Activated gamma-delta T cell treated with anti-CD3 and anti-CD28 coated beads, Interleukin-2, amount 50 U/mL, for 16 hours (primary cell): ENCODE measurements around the gene ACBD5.
"Not testable (repeated sequence)": the region's sequence is repeated elsewhere in the genome, so short reads cannot be mapped to it uniquely, and the experiment has no call there.

Source experiments
- DNase-seq: peaks from one replicate; pipeline ENCODE4 v3.0.0-alpha.2; 2020; ENCODE audit warnings: low read depth

Gene ACBD5, protein sequence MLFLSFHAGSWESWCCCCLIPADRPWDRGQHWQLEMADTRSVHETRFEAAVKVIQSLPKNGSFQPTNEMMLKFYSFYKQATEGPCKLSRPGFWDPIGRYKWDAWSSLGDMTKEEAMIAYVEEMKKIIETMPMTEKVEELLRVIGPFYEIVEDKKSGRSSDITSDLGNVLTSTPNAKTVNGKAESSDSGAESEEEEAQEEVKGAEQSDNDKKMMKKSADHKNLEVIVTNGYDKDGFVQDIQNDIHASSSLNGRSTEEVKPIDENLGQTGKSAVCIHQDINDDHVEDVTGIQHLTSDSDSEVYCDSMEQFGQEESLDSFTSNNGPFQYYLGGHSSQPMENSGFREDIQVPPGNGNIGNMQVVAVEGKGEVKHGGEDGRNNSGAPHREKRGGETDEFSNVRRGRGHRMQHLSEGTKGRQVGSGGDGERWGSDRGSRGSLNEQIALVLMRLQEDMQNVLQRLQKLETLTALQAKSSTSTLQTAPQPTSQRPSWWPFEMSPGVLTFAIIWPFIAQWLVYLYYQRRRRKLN

GRCh38 chr10:27240212-27241009 is at the start of gene ACBD5:
Gene ACBD5, minus strand, starts transcription at chr10:27240797. Its CDS starts 109 bp downstream, at chr10:27240688.
- peak; percentile 50 for DNase-seq

GRCh38 chr10:27285093-27285492 is 44.5 kb upstream of the ACBD5 start:
- DNase-seq, result peak; percentile 4

GRCh38 chr10:27276581-27276980 is 36.0 kb upstream of the ACBD5 start:
- DNase-seq, result no peak

DNA sequence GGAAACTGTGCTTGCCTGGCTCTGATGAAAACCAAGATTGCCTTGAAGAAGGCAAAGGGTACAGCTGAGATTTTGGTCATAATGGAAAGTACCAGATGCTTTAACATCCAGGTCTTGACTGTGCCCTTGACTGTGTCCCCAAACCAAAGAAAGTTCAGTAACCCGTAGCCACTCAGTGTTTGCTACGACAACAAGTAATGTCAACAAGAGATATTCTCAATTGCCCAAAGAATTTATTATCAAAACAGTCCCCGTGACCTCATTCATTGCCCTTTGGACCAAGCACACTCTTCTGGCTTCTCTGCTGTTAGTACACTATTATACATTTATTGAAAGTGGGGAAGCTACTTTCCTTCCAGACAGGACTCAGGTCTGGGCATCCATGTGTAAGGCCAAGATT is 25.4 kb upstream of the ACBD5 start:
- DNase-seq, result not testable (repeated sequence)

DNA sequence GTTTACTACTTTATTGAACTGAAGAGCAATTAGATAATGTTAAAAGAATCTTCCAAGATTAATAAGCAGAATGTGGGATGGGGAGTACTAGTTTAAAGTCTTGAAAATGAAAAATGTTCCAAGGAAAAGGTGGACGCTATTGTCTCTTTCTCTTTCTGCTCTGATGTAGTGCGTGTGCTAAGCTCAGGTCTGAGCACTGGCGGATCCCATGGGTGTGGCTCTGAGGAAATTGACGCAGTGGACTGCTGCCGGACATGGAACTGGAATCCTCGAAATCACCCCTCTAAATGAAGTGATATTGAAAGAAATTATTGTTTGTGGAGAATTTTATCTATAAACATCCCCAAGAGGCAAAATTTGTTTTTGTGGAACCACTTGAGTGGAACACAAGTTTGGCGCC is 22.2 kb upstream of the ACBD5 start:
- not testable (repeated sequence) for DNase-seq

DNA sequence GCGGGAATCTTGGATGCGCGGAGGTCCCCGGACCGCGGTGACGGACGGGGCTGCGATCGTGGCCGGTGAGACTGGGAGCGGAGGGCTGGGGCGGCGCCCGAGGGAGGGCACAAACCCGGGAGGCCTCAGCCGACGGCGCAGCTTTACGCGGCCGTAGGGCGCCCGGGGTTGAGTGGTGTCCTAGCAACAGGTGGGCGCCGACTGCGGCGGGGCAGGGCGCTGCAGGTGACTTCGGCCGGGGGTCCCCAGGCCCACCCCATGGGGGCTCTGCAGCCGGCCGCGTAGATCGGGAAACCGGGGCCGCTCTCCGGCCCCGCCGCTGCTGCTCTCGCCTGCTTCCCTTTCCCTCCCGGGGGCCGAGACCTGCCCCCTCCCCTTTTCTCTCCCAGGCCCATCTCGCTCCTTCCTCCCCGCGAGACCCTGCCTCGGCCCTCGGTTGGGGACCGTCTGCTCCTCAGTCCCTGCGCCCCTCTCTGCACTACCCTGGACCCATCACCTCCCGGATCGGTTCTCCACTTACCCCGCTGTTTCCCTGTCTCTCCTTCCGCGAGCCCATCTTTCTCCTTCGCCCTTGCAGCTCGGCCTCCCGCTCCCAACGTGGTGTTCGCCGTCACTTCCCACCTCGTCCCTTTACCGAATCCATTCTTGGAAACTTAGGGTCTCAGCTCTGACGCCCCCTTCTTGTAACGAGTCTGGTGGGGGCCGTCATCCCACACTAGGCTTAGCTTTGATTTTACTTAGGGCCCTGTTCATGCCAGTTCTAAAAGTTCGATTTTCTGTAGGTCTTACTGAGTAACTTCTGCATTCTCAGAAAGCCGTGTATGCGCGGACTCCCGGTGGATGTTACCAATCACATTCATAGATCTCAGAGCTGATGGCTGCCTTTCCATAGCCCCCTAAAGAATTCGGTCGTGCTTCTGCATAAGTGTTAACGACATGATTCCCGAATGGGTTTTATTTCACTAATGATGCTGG is 18.5 kb upstream of the ACBD5 start:
- no peak for DNase-seq

GRCh38 chr10:27258492-27258837 is 17.9 kb upstream of the ACBD5 start:
- DNase-seq, result no peak

DNA sequence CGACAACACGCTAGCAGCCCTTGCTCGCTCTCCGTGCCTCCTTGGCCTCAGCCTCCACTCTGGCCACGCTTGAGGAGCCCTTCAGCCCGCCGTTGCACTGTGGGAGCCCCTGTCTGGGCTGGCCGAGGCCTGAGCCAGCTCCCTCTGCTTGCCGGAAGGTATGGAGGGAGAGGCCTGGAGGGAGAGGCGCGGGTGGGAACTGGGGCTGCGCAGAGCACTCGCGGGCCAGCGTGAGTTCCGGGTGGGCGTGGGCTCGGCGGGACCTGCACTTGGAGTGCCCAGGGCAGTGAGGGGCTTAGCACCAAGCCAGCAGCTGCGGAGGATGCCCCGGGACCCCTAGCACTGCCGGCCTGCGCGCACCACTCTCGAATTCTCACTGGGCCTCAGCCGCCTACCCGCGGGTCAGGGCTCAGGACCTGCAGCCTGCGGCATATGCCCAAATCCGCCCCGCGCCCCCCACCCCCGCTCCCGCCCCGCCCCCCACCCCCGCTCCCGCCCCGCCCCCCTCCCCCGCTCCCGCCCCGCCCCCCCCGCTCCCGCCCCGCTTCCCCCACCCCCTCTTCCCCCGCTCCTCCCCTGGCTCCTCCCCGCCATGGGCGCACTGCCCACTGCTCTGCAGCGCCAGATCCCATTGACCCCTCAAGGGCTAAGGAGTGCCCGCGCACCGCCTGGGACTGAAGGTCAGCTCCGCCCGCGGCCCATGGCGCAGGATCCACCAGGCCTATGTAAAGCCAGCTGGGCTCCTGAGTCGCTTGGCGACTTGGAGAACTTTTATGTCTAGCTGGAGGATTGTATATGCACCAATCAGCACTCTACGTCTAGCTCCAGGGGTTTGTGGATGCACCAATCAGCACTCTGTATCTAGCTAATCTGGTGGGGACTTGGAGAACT is 15.9 kb upstream of the ACBD5 start:
- no peak for DNase-seq

DNA sequence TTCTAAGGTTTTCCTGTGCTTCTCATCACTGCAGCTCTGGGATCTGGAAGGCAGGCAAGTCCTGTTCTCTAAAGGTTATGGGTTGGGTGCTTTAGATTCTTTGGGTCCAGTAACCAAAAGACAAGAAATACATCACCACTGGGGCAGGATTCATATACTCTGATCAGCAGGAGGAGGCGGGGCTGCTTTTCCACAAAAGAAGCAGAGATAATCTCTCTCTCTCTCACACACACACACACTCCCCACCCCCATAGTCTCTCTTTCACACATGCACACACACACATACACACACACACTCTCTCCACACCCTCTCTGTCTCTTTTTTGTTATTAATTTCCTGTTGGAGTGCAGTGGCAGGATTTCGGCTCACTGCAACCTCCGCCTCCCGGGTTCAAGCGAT is 13.0 kb upstream of the ACBD5 start:
- DNase-seq, result no peak

- peak; percentile 81 for DNase-seq
Observed at GRCh38 chr10:27252267-27253000, 11.8 kb upstream of the ACBD5 start.

DNA sequence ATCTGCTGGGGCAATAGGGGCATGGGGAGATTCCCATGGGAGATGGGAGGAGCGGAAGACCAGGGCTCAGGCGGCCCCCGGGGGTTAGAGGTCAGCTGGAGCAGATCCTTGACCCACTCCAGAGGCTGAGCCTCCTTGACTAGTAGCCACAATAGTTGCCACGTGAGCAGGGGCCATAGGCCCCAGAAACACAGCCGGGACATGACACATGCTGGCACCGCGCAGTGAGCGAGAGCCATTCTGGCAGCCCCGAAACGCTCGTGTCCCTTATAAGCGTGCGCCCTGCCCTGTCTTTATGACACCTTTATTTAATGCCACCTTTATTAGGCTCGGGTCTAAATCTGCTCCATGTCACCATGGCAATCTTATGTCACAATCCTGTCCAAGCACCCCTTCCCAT is 11.0 kb upstream of the ACBD5 start:
- DNase-seq, result no peak

DNA sequence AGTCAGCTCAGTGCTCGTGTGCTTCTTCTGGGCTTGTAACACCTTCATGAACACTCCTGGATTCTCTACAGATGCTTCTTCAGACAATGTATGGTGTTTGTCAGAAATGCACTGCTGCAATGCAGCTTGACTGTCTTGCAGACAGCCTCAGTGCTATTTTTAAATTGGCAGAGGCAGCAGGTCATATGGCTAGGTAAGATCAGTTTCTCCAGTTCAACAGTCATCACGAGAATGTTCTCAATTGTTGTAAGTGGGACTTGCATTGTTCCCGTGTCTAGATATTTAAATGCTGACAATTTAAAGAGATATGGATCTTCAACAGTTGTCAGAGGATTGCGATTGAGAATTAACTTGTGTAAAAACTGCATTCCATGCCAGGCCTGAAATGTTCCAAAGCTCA is 7.6 kb upstream of the ACBD5 start:
- DNase-seq, result no peak

DNA sequence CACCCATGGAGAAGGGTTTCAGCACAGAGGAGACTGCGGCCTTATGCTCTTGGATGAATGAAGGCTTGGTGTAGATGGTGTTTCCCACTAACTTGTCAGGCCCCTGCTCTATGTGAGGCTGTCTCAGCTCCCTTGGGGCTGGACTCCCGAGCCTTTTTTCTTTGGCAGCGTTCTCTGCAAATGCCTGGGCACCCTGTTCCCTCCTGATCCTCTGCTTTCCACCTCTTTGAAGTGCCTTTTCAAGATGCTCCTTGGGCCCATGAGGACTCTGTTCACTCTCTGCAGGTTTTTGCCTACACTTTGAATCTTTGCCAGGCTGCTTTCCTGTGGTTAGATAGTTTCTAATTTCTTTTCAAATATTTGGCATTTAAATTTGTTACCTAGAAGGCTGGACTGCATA is 6.8 kb upstream of the ACBD5 start:
- no peak for DNase-seq

DNA sequence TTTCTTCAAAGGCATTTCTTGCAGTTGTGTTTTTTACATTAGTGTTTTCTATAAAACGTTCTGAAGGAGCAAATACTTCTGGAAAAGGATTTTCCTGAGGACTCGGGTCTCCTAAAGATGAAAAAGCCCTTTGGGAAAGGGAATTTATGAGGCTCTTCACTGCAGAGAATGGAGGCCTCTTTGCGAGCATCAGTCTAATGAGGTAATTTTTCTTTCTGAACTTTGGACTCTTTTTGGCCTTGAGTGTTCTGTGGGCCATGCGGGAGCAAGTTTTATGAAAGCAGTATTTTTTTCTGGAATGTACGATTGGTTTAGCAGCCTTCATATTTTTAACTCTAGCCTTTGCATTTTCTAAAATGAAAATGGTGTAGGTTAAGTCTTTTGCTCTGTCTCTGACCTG is 6.4 kb upstream of the ACBD5 start:
- no peak for DNase-seq

DNA sequence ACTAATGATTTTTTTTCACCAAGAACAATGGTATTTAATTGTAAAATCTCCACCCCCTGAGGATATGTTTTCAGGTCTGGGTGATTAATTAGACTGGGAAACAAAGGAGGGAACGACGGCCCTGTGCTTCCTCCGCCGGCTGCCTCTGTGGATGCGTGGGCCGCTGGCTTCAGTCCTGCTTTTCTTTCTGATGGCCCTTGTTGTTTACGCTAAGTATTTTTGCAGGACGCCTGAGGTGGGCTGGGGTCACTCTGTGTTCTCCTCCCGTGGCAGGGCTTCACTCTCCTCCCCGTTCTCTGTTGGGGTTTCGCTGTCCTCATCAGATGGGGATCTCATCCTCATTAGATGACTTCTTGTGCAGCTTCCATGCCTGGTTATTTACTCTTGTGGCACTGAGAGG is 5.2 kb upstream of the ACBD5 start:
- no peak for DNase-seq

DNA sequence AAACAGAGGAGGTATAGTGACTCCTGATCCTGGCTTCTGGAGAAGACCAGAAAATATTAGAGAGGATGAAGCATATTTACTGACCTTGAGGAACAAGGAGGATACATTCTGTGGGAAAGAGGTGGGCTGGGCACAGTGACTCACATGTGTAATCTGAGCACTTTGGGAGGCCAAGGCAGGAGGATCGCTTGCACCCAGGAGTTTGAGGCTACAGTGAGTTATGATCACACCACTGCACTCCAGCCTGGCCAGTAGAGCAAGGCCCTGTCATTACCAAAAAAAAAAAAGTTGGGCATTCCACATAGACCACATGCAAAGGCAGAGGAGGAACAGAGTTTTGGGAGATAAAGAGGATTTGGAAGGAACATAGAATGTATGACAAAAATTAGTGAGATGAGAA is 4.4 kb upstream of the ACBD5 start:
- no peak for DNase-seq

- peak; percentile 51 for DNase-seq
Observed at GRCh38 chr10:27242951-27243551, 2.5 kb upstream of the ACBD5 start.

DNA sequence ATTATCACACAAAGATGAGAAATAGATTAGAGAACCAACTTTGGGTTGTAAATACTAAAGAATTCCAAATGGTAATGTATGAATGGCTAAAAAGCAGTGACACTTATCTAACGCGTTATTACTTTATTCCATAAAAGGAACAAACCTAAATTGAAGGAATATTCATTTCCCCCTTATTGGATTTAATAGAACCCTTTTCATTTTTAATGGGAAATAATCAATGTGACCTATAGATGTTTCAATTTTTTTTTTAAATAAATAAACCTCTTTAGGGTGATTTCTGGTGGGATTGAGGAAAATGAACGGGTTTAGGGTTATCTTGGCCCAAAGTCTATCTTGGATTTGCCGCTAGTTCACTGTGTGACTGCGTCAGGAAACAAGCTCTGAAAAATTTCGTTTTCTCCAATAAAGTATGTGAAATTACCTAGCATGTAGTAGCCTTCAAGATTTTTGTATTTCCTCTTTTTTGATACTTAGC is 1.9 kb upstream of the ACBD5 start:
- no peak for DNase-seq

DNA sequence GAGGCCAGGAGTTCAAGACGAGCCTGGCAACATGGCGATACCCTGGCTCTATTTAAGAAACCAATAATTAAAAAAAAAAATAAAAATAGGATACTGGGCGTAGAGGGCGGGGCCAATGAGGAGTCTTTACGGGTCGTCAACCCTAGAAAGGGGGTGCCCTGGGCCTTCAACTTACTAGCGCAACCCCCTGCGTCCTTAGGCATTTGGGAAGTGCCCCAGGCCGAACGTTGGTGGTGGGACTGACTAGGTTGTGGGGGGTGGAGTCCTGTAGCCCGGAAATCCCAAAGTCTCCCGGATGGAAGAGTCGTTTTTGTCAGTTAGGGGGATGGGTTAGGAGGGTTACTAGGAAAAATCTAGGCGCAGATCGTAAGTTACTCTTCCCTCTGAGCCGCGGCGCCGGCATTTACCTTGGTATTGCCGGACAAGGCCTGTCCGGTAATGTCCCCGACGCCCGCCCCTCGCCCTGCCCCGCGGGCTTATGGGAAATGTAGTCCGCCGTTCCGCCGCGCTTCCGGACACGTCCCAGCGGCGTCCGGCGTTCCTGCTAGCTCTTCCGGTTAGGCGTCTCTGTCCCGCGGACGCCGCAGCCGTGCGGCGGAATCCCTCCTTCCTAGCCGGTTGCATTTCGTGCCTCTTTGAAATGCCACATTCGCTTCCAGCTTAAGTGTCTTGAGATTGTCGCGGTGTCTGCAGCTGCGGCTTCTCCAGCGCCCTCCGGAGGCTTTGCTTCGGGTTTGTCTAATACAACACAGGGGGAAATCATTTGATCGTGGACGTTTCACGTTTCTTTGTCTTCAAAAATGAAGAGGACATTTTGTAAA is 1.3 kb upstream of the ACBD5 start:
- DNase-seq, result peak; percentile 78
